Calu3 (cell line): ENCODE data around the gene NDRG2. TPM values are rescaled to one million over a fixed set of nuclear protein-coding genes. Genes with fewer than 3 reads are reported as not detected.

Experiments
- BruUV-seq: library from RNA; stranded (reverse); fragments of 400-500 nt; replicated peaks from 2 replicates; lab custom pipeline; 2021; lab: Mats Ljungman, UMichigan
- CTCF ChIA-PET: fragments of 300-600 bp; sonication (Branson Sonifier 250); formaldehyde crosslinking; loops from one replicate; lab custom pipeline; 2022; ENCODE audit warnings: antibody characterized with exemption; lab: Charles Lee
- DNase-seq: peaks from one replicate; pipeline ENCODE4 v3.0.0; 2022
- H3K27ac Mint-ChIP-seq: one replicate; pipeline ENCODE4 v1.8.0; 2022; ENCODE audit warnings: mixed read lengths; ENCODE audit not compliant: unreplicated experiment
- H3K27me3 Mint-ChIP-seq: one replicate; pipeline ENCODE4 v1.8.0; 2022; ENCODE audit warnings: mixed read lengths; ENCODE audit not compliant: unreplicated experiment
- H3K36me3 Mint-ChIP-seq: one replicate; pipeline ENCODE4 v1.8.0; 2022; ENCODE audit warnings: mild to moderate bottlenecking, moderate library complexity, mixed read lengths; ENCODE audit not compliant: insufficient read depth, unreplicated experiment
- H3K4me1 Mint-ChIP-seq: one replicate; pipeline ENCODE4 v1.8.0; 2022; ENCODE audit warnings: mild to moderate bottlenecking, low read depth, mixed read lengths; ENCODE audit not compliant: unreplicated experiment
- H3K4me3 Mint-ChIP-seq: one replicate; pipeline ENCODE4 v1.8.0; 2022; ENCODE audit warnings: mild to moderate bottlenecking, low read depth, moderate library complexity, mixed read lengths; ENCODE audit not compliant: unreplicated experiment
- H3K9me3 Mint-ChIP-seq: one replicate; pipeline ENCODE4 v1.8.0; 2022; ENCODE audit warnings: low read depth, mixed read lengths; ENCODE audit not compliant: unreplicated experiment
- intact Hi-C: fragments of 100-400 bp; cut with micrococcal nuclease; formaldehyde crosslinking; loops from one replicate; pipeline ENCODE4 v1.10.0; 2022; ENCODE audit not compliant: unreplicated experiment
- total RNA-seq: library from RNA; stranded (reverse); gene quantifications from 2 replicates; pipeline ENCODE4 v1.2.3, GENCODE V29; 2022
- TF ChIP-seq, protein P1 (sequence below): fragments of 200-600 bp; IDR thresholded peaks from one replicate; pipeline ENCODE4 v1.8.0; 2022; ENCODE audit warnings: antibody characterized with exemption; ENCODE audit not compliant: unreplicated experiment

The NDRG2 gene
- total RNA-seq, 1 experiment from 2014 or later = 10.8 TPM

DNA sequence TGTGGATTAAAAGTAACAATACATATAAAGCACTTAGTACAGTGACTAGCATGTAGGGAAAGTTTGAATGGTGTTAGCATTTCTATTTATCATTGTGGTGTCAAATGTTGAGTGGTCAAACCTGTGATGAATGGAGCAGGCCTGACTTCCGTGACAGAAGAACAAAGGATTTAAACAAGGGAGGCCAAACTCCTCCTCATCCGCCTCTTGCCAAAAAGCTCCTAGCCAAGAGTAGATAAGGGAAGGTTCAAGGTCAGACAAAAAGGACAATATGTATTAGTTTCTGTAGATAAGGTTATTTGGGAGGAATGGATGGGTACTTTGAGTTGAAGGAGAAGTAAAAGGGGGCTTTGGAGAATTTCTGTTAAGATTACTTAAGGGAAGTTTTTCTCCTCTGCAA lies 23.8 kb upstream of the NDRG2 start:
- H3K27me3 Mint-ChIP-seq = peaks cover 31% of the 10 kb centered on the region
- no peak overlapping the region for H3K4me3 Mint-ChIP-seq
- peaks cover 9% of the 10 kb centered on the region for H3K4me1 Mint-ChIP-seq
- no peaks in the 10 kb centered on the region for H3K9me3 Mint-ChIP-seq
- no peak for DNase-seq
- H3K27ac Mint-ChIP-seq = no peak overlapping the region
- intact Hi-C loops = loop anchor here (10.0 kb wide), 1 partner anchor 194 kb away; no protein-coding TSS in a partner anchor
- CTCF ChIA-PET = interaction anchor here (1.0 kb wide), 1 partner anchor 56 kb away, joined by 4 read pairs; no protein-coding TSS in a partner anchor
- TF ChIP-seq, protein P1, sequence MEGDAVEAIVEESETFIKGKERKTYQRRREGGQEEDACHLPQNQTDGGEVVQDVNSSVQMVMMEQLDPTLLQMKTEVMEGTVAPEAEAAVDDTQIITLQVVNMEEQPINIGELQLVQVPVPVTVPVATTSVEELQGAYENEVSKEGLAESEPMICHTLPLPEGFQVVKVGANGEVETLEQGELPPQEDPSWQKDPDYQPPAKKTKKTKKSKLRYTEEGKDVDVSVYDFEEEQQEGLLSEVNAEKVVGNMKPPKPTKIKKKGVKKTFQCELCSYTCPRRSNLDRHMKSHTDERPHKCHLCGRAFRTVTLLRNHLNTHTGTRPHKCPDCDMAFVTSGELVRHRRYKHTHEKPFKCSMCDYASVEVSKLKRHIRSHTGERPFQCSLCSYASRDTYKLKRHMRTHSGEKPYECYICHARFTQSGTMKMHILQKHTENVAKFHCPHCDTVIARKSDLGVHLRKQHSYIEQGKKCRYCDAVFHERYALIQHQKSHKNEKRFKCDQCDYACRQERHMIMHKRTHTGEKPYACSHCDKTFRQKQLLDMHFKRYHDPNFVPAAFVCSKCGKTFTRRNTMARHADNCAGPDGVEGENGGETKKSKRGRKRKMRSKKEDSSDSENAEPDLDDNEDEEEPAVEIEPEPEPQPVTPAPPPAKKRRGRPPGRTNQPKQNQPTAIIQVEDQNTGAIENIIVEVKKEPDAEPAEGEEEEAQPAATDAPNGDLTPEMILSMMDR = no peak
- no TSS peak for BruUV-seq
- no peaks in the 10 kb centered on the region for H3K36me3 Mint-ChIP-seq

- CTCF ChIA-PET = interaction anchor here (0.7 to 1.3 kb wide), 3 partner anchors 23 to 57 kb away, joined by 4 read pairs; partner anchors contain the start of gene ARHGEF40
- peaks cover 15% of the 10 kb centered on the region for H3K4me1 Mint-ChIP-seq
- no peak overlapping the region for H3K27ac Mint-ChIP-seq
- H3K36me3 Mint-ChIP-seq = no peaks in the 10 kb centered on the region
- TF ChIP-seq, protein P1 = no peak
- intact Hi-C loops = loop anchor here (10.0 kb wide), 1 partner anchor 193 kb away; no protein-coding TSS in a partner anchor
- no TSS peak for BruUV-seq
- DNase-seq = no peak
- H3K4me3 Mint-ChIP-seq = no peak overlapping the region
- H3K9me3 Mint-ChIP-seq = no peaks in the 10 kb centered on the region
- H3K27me3 Mint-ChIP-seq = peaks cover 44% of the 10 kb centered on the region
These were observed 22.5 kb upstream of the NDRG2 start for GRCh38 chr14:21047378-21047781.

- no peak overlapping the region for H3K27ac Mint-ChIP-seq
- H3K4me3 Mint-ChIP-seq = no peak overlapping the region
- DNase-seq = no peak
- peaks cover 22% of the 10 kb centered on the region for H3K4me1 Mint-ChIP-seq
- no peaks in the 10 kb centered on the region for H3K9me3 Mint-ChIP-seq
- intact Hi-C loops = loop anchor here (10.0 kb wide), 1 partner anchor 189 kb away; no protein-coding TSS in a partner anchor
- BruUV-seq = no TSS peak
- H3K36me3 Mint-ChIP-seq = no peaks in the 10 kb centered on the region
- TF ChIP-seq, protein P1 = no peak
- CTCF ChIA-PET = interaction anchor here (0.6 to 6.7 kb wide), 2 partner anchors 29 to 390 kb away, joined by 4 to 93 read pairs; no protein-coding TSS in a partner anchor
- H3K27me3 Mint-ChIP-seq = peaks cover 52% of the 10 kb centered on the region
These were observed 19.2 kb upstream of the NDRG2 start for GRCh38 chr14:21043974-21044618.

GRCh38 chr14:21043387-21043973 lies 18.6 kb upstream of the NDRG2 start:
- DNase-seq = no peak
- Mint-ChIP-seq H3K4me1 (peaks cover 28% of the 10 kb centered on the region), H3K9me3 (no peaks in the 10 kb centered on the region), H3K27ac (no peak overlapping the region), H3K4me3 (no peak overlapping the region), H3K36me3 (no peaks in the 10 kb centered on the region), H3K27me3 (peaks cover 57% of the 10 kb centered on the region)
- intact Hi-C loops = loop anchor here (10.0 kb wide), 1 partner anchor 189 kb away; no protein-coding TSS in a partner anchor
- CTCF ChIA-PET = interaction anchor here (6.7 kb wide), 1 partner anchor 28 kb away, joined by 93 read pairs; no protein-coding TSS in a partner anchor
- TF ChIP-seq, protein P1 = no peak
- BruUV-seq = no TSS peak
